Pancreas (tissue), 10 donors: ENCODE data around the gene WFIKKN1. TPM values are rescaled to one million over a fixed set of nuclear protein-coding genes. Genes with fewer than 3 reads are reported as not detected.

Source experiments
- ATAC-seq, 4 donors: fragments of 200-7000 bp; cut with Tn5 transposase; one replicate each; pipeline versions ENCODE4 v1.8.0 to v1.9.1; 2020; ENCODE audit warnings: mild to moderate bottlenecking in 4 of 4, moderate library complexity in 4 of 4
- DNase-seq, 6 donors: peaks; one replicate each; pipeline ENCODE4 v3.0.0-alpha.2; 2020
- FAIRE-seq: peaks from 2 replicates; lab custom pipeline; 2012; peaks lifted over from hg19 to GRCh38; lab: Jason Lieb, UNC
- H3K27ac ChIP-seq, 4 donors: fragments of 200-600 bp; sonication (generic); 1 replicate in 3 of 4; 2 replicates in 1 of 4; pipeline versions ENCODE4 v1.5.0 to v1.8.0; 2020
- H3K27me3 ChIP-seq, 4 donors: fragments of 200-600 bp; one replicate each; pipeline ENCODE4 v1.8.0; 2021
- H3K36me3 ChIP-seq, 3 donors: fragments of 200-600 bp; sonication (generic) in 1 of 3; one replicate each; pipeline versions ENCODE4 v1.5.0 to v1.8.0; 2020 to 2021
- H3K4me1 ChIP-seq, 3 donors: fragments of 200-600 bp; one replicate each; pipeline ENCODE4 v1.8.0; 2021
- H3K4me3 ChIP-seq, 4 donors: fragments of 200-600 bp; sonication (generic) in 2 of 4; one replicate each; pipeline versions ENCODE4 v1.5.0 to v1.8.0; 2020 to 2021
- H3K9me3 ChIP-seq, 4 donors: fragments of 200-600 bp; one replicate each; pipeline ENCODE4 v1.8.0; 2021
- WGBS, 2 donors: extraction: QIAGEN DNeasy Blood & Tissue Kit; methylation state at CpG; one replicate each; pipeline ENCODE4 v1.1.7; 2013; 5-methylcytosine and 5-hydroxymethylcytosine counted together
- intact Hi-C, 3 donors: fragments of 100-400 bp; cut with DNase I; formaldehyde crosslinking; loops; one replicate each; pipeline versions ENCODE4 v1.11.1 to v1.14.2; 2022
- polyA plus RNA-seq, 2 donors: library from polyadenylated mRNA; stranded (reverse); fragments of 200-250 nt; gene quantifications; one replicate each; pipeline ENCODE4 v1.2.3, GENCODE V29; 2013
- total RNA-seq, 6 donors: library from RNA; stranded (reverse); fragmentation: NEBNext Ultra II Directional in 4 of 6; extraction: Animal tissue kit (Norgen Biotek cat#: 25700) in 4 of 6; gene quantifications; one replicate each; pipeline versions ENCODE4 v1.2.1 to v1.2.4, GENCODE V29; 2021 to 2023
- TF ChIP-seq, protein P1 (sequence below), 4 donors: fragments of 200-600 bp; sonication (generic) in 3 of 4; IDR thresholded peaks; one replicate each; pipeline versions ENCODE4 v1.5.0 to v1.8.0; 2021; ENCODE audit warnings: antibody characterized with exemption in 4 of 4
- donor health status: healthy with polysubstance abuse.
- donor health status: DM: no; HTN: no; CAD: no; lungs with moderate emphysema.
- donor health status: DM: no; HTN: no; CAD: no.
- donor health status: control.
- donor health status: control.
- donor health status: Bipolar disorder and iron deficiency.
- donor health status: DM: yes; HTN: yes; CAD: no.
- donor health status: DM: no; HTN: no; CAD: no.
- donor health status: DM: no; HTN: no; CAD: no.
- donor health status: DM: yes; HTN: yes; CAD: no.

WFIKKN1 gene
- total and polyA plus RNA-seq, 8 donors, result 0.75 to 13.8 (median 1.7) TPM

DNA sequence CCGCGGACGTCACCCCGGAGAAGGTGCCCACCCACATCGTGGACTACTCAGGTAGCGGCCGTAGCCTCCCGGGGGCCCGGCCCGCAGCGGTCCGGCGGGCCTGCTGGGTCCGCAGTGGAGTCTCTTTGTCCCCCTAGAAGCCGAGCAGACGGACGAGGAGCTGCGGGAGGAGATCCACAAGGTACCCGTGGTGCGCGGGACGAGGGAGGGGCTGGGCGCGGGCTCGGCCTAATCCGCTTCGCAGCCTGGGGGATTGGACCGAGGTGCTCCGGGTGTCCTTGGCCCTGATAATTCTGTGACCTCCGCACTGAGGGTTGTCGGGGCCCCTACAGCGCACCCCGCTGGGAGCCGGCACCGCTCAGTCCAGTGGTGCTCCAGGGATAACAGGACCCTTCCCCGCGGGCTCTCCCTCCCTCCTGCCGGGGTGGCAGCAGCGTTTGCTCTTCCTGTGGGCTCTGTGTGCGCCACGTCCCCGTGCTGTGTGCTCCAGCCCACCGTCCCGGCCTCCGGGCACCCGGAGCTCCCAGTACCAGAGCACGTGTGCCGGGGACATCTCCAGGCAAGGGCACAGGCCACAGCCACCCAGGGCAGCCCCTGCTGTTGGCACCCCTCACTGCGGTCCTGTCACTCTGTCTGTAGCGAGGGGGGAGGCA lies 37.9 kb downstream of the WFIKKN1 start:
- Histone ChIP-seq H3K27ac (peak overlapping the region in 3 of 4 donors; percentile 62 to 66 (median 65)), H3K4me1 (peaks cover 0 to 10% (median 7%) of the 10 kb centered on the region in 3 donors), H3K9me3 (no peaks in the 10 kb centered on the region), H3K4me3 (peak overlapping the region; percentile 84 to 100 (median 98)), H3K36me3 (peaks cover 6 to 35% (median 32%) of the 10 kb centered on the region in 3 donors), H3K27me3 (no peaks in the 10 kb centered on the region)
- intact Hi-C loops, result no loop called here
- TF ChIP-seq, protein P1, sequence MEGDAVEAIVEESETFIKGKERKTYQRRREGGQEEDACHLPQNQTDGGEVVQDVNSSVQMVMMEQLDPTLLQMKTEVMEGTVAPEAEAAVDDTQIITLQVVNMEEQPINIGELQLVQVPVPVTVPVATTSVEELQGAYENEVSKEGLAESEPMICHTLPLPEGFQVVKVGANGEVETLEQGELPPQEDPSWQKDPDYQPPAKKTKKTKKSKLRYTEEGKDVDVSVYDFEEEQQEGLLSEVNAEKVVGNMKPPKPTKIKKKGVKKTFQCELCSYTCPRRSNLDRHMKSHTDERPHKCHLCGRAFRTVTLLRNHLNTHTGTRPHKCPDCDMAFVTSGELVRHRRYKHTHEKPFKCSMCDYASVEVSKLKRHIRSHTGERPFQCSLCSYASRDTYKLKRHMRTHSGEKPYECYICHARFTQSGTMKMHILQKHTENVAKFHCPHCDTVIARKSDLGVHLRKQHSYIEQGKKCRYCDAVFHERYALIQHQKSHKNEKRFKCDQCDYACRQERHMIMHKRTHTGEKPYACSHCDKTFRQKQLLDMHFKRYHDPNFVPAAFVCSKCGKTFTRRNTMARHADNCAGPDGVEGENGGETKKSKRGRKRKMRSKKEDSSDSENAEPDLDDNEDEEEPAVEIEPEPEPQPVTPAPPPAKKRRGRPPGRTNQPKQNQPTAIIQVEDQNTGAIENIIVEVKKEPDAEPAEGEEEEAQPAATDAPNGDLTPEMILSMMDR (IDR thresholded peaks at IDR 0.05), result no peak
- DNase-seq (peak in 1 of 6 donors; percentile 85), FAIRE-seq (no peak), ATAC-seq (peak in 3 of 4 donors; percentile 1 to 11 (median 2))
- WGBS, 2 donors, result 6 to 9% methylated on average over 42 to 50 of the region's 50 CpGs

DNA sequence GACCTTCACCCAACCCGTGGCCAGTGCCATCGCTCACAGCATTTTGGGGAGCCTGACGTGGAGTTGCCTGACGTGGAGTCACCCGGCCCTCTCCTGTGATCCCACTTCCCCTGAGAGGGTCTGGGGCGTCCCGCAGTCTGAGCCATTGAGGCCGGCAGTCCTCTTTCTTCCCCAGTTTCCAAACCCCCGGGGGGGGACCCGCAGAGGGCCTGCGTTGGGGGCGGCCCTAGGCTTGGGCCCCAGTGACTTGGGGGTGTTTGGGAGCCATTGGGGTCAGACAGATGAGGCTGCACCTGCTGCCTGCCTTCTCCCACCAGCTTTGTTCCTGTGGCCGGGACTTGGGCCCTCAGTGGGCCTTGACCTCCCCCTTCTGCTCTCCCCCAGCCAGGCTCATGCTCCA lies 38.9 kb downstream of the WFIKKN1 start:
- Histone ChIP-seq H3K4me1 (peaks cover 0 to 10% (median 7%) of the 10 kb centered on the region in 3 donors), H3K9me3 (no peaks in the 10 kb centered on the region), H3K27me3 (no peaks in the 10 kb centered on the region), H3K36me3 (peaks cover 6 to 35% (median 32%) of the 10 kb centered on the region in 3 donors), H3K27ac (no peak overlapping the region), H3K4me3 (no peak overlapping the region)
- DNase-seq (no peak), ATAC-seq (no peak), FAIRE-seq (no peak)
- WGBS, 2 donors, result 91 to 93% methylated on average over 13 of the region's 13 CpGs
- TF ChIP-seq, protein P1 (IDR thresholded peaks at IDR 0.05), result no peak
- intact Hi-C loops, result no loop called here

DNA sequence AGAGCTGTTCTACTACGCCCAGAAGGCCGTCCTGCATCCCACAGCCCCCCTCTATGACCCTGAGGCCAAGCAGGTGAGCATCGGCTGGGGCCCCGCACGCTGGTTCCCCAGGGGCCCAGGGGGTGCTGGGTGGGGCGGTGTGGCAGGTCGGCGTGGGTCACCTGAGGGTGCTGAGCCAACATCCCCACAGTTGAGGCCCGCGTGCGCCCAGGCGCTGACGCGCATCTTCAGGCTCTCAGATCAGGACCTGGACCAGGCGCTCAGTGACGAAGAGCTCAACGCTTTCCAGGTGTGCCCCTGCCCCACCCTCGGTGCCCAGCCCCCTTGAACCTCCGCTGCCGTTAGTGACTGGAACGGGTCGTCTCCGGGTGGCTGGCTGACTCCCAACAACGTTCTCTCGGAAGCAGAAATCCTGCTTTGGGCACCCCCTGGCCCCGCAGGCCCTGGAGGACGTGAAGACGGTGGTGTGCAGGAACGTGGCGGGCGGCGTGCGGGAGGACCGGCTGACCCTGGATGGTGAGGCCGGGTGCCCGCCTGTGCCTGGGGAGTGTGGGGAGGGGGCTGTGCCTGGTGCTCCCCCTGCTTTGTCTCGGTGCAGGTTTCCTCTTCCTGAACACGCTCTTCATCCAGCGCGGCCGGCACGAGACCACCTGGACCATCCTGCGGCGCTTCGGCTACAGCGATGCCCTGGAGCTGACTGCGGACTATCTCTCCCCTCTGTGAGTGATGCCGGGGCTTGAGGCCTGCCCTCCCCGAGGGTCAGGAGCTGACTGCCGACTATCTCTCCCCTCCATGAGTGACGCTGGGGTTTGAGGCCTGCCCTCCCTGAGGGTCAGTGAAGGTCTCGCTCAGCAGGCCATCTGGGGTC lies 39.9 kb downstream of the WFIKKN1 start:
- TF ChIP-seq, protein P1 (IDR thresholded peaks at IDR 0.05), result no peak
- 93 to 96% methylated on average over 51 to 52 of the region's 52 CpGs for WGBS, 2 donors
- no peak overlapping the region for H3K4me3 ChIP-seq
- no peaks in the 10 kb centered on the region for H3K27me3 ChIP-seq
- FAIRE-seq, result no peak
- H3K36me3 ChIP-seq, result peaks cover 6 to 35% (median 32%) of the 10 kb centered on the region in 3 donors
- DNase-seq, result peak in 1 of 6 donors; percentile 84
- H3K27ac ChIP-seq, result no peak overlapping the region
- no peak for ATAC-seq
- intact Hi-C loops, result no loop called here
- peaks cover 0 to 10% (median 7%) of the 10 kb centered on the region in 3 donors for H3K4me1 ChIP-seq
- no peaks in the 10 kb centered on the region for H3K9me3 ChIP-seq

DNA sequence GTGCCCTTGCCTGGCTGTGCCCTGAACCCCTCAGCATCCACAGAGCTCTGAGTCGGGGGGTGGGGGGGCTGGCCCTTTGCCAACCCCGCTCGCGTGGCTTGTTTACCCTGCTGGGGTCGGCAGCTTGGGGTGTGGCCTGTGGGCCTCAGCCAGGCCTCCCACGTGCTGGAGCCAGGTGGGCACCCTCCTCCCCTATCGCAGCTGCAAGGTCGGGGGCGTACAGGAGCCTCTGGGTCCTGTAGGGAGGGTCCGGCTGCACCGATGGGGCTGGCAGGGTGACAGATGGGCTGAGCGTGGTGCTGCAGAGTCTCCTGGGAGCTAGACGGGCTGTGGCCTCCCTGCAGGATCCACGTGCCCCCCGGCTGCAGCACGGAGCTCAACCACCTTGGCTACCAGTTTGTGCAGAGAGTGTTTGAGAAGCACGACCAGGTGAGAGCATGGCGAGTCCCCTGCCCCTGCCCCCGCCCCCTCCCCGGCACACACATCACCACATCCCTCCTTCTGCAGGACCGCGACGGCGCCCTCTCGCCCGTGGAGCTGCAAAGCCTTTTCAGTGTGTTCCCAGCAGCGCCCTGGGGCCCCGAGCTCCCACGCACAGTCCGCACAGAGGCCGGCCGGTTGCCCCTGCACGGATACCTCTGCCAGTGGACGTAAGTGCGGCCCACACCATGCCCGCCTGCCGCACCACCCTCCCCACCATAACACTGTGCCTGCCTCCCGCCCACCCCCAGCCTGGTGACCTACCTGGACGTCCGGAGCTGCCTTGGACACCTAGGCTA lies 40.8 kb downstream of the WFIKKN1 start:
- DNase-seq, result peak in 1 of 6 donors; percentile 83
- no peak for ATAC-seq
- intact Hi-C loops, result no loop called here
- 87 to 89% methylated on average over 39 to 40 of the region's 40 CpGs for WGBS, 2 donors
- TF ChIP-seq, protein P1 (IDR thresholded peaks at IDR 0.05), result no peak
- Histone ChIP-seq H3K27ac (no peak overlapping the region), H3K4me1 (peaks cover 0 to 10% (median 7%) of the 10 kb centered on the region in 3 donors), H3K27me3 (no peaks in the 10 kb centered on the region), H3K36me3 (peaks cover 6 to 35% (median 32%) of the 10 kb centered on the region in 3 donors), H3K4me3 (no peak overlapping the region), H3K9me3 (no peaks in the 10 kb centered on the region)
- no peak for FAIRE-seq
